Mammary epithelial cell (primary cell): ENCODE measurements around the gene MICAL1.

Experiments
- EZH2 ChIP-seq: IDR thresholded peaks from 2 replicates; pipeline ENCODE4 v1.6.1; 2012; ENCODE audit warnings: low read length, inconsistent platforms, borderline replicate concordance
- TF ChIP-seq, protein P1 (sequence below), 2 donors: IDR thresholded peaks in 1 of 2; conservative IDR thresholded peaks in 1 of 2; 2 replicates each; pipeline ENCODE4 v1.5.1; 2011 to 2012; ENCODE audit warnings: inconsistent platforms in 2 of 2, low read length in 2 of 2, mild to moderate bottlenecking in 2 of 2, control low read depth in 1 of 2, low read depth in 1 of 2; ENCODE audit not compliant: insufficient read depth in 1 of 2; ENCODE audit errors: extremely low read depth in 1 of 2

DNA sequence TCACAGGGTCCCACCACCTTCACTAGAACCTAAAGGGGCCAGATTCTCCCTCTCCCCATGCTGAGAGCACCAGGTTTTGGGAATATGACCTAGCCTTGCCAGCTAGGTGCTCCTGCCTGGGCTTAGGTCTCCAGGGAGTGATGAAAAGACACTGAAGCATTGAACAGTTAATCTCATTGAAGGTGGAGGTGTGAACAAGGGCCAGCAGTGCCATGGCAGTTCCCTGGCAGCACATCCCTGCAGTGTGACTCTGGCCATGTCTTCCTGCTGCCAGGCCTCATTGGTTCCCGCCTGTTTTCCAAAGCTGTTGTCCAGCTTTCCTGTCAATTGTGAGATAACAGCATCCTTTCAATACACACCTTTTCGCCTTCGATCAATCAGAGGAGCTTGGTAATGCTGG, 26.1 kb downstream of the MICAL1 start:
- TF ChIP-seq, protein P1, sequence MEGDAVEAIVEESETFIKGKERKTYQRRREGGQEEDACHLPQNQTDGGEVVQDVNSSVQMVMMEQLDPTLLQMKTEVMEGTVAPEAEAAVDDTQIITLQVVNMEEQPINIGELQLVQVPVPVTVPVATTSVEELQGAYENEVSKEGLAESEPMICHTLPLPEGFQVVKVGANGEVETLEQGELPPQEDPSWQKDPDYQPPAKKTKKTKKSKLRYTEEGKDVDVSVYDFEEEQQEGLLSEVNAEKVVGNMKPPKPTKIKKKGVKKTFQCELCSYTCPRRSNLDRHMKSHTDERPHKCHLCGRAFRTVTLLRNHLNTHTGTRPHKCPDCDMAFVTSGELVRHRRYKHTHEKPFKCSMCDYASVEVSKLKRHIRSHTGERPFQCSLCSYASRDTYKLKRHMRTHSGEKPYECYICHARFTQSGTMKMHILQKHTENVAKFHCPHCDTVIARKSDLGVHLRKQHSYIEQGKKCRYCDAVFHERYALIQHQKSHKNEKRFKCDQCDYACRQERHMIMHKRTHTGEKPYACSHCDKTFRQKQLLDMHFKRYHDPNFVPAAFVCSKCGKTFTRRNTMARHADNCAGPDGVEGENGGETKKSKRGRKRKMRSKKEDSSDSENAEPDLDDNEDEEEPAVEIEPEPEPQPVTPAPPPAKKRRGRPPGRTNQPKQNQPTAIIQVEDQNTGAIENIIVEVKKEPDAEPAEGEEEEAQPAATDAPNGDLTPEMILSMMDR (conservative IDR thresholded peaks at IDR 0.05 in 1 of 2, IDR thresholded peaks at IDR 0.05 in 1 of 2; ENCODE audit: extremely low read depth in 1 of 2, insufficient read depth in 1 of 2, low read depth in 1 of 2, low read length in 2 of 2), result no peak
- TF ChIP-seq EZH2, result no peak
